ENCODE data around the gene ALDH3B1. TPM values are rescaled to one million over a fixed set of nuclear protein-coding genes. Genes with fewer than 3 reads are reported as not detected.

Gene ALDH3B1
- total and polyA plus RNA-seq, 2 donors (not counting 3 experiments of a cell fraction or from before 2014, with no cell fraction given), result 0.13 to 1.0 TPM

DNA sequence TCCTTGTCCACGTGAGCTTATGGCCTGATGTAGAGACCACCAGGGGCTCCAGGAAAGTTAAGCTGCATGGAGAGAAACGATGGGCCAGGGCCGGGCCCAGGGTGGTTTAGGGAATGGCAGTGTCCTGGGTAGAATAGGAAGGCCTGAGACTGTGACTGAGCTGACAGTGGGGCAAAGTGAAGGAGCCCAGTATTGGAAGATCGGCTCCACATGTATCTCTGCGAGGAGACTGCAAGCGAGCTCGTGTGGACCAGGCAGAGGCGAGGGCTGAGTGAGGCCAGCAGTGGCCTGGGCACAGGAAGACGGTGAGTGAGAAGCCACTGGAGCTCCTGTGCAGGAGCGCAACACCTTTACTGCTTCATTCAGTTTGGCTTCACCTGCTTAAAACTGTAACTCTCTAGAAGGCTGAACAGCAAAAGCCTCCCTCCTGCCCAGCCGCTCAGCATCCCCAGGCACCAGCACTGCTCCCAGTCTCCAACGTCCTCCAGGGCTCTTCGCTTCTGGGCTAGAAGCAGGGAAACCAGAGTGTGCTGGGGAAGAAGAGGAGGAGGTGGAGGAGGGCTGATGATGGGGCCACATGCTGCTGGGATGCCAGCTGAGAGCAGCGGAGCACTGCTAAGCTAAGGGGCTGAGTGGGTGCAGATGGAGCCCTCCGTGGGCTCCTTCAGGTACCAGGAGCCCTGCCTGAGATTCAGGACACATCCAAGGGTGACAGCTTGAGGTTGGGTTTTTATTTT is 42.2 kb downstream of the ALDH3B1 start:
- H3K36me3 ChIP-seq (ENCODE audit: control insufficient read depth in 2 of 2, extremely low read depth in 1 of 2, insufficient read depth in 2 of 2, low read length in 2 of 2), result peaks cover 4 to 39% of the 10 kb centered on the region in 2 experiments
- H3K9me1 ChIP-seq (replicated peaks; ENCODE audit: control insufficient read depth, extremely low read depth, insufficient read depth, low read length), result no peaks in the 10 kb centered on the region
- DNase-seq (ENCODE audit: low read depth, low spot score) (no peak), FAIRE-seq (no peak)
- no peak overlapping the region for H2AFZ ChIP-seq (ENCODE audit: low read depth, low read length)
- H3K4me3 ChIP-seq (replicated peaks in 1 of 3; ENCODE audit: insufficient read depth in 1 of 3, low read depth in 1 of 3, low read length in 3 of 3), result no peak overlapping the region
- ChIA-PET CTCF (interaction anchor here (0.8 to 1.2 kb wide), 2 partner anchors 12 to 157 kb away, joined by 3 to 4 read pairs; no protein-coding TSS in a partner anchor), POLR2A (no interaction called here)
- dilution Hi-C loops (cut with MboI; ENCODE audit: extremely low pct_ligation_motif_present, low sequenced_read_pairs) (no loop called here), intact Hi-C loops (cut with micrococcal nuclease) (no loop called here)
- no peaks in the 10 kb centered on the region for H3K4me1 ChIP-seq (ENCODE audit: control insufficient read depth, extremely low read depth, insufficient read depth, low read length)
- TF ChIP-seq JUN (IDR thresholded peaks at IDR 0.05; ENCODE audit: borderline replicate concordance, insufficient read depth, insufficient read length, low read depth) (no peak), POLR2AphosphoS5 (IDR thresholded peaks at IDR 0.05; ENCODE audit: insufficient read depth, low read depth, low read length) (no peak), MYC (IDR thresholded peaks at IDR 0.05; ENCODE audit: low read depth, low read length) (no peak), POLR2A (IDR thresholded peaks at IDR 0.05; ENCODE audit: low read depth, low read length) (no peak), FOS (IDR thresholded peaks at IDR 0.05; ENCODE audit: borderline replicate concordance, insufficient read depth, low read length) (no peak), EZH2 (IDR thresholded peaks at IDR 0.05; ENCODE audit: borderline replicate concordance, low read depth, low read length, severe bottlenecking) (no peak), GATA2 (IDR thresholded peaks at IDR 0.05; ENCODE audit: insufficient read depth, insufficient read length, low read depth, low read length) (no peak)
- TF ChIP-seq, protein P1, sequence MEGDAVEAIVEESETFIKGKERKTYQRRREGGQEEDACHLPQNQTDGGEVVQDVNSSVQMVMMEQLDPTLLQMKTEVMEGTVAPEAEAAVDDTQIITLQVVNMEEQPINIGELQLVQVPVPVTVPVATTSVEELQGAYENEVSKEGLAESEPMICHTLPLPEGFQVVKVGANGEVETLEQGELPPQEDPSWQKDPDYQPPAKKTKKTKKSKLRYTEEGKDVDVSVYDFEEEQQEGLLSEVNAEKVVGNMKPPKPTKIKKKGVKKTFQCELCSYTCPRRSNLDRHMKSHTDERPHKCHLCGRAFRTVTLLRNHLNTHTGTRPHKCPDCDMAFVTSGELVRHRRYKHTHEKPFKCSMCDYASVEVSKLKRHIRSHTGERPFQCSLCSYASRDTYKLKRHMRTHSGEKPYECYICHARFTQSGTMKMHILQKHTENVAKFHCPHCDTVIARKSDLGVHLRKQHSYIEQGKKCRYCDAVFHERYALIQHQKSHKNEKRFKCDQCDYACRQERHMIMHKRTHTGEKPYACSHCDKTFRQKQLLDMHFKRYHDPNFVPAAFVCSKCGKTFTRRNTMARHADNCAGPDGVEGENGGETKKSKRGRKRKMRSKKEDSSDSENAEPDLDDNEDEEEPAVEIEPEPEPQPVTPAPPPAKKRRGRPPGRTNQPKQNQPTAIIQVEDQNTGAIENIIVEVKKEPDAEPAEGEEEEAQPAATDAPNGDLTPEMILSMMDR (IDR thresholded peaks at IDR 0.05; ENCODE audit: extremely low read depth in 1 of 2, insufficient read depth in 1 of 2, low read depth in 1 of 2, low read length in 2 of 2), result no peak
- TF ChIP-seq, protein P2, sequence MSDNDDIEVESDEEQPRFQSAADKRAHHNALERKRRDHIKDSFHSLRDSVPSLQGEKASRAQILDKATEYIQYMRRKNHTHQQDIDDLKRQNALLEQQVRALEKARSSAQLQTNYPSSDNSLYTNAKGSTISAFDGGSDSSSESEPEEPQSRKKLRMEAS (IDR thresholded peaks at IDR 0.05; ENCODE audit: insufficient read depth, insufficient read length), result no peak
- no TSS peak for BruUV-seq (replicated peaks)
- H3K79me2 ChIP-seq (ENCODE audit: control insufficient read depth, insufficient read depth, low read length), result no peaks in the 10 kb centered on the region
- H3K9me3 ChIP-seq (replicated peaks; ENCODE audit: control insufficient read depth, insufficient read depth, low read length), result no peaks in the 10 kb centered on the region
- no peak overlapping the region for H3K4me2 ChIP-seq (ENCODE audit: insufficient read depth, low read length)
- H4K20me1 ChIP-seq (replicated peaks; ENCODE audit: control insufficient read depth, extremely low read depth, insufficient read depth, low read length), result no peaks in the 10 kb centered on the region
- no peak overlapping the region for H3K9ac ChIP-seq (replicated peaks; ENCODE audit: extremely low read depth, insufficient read depth, low read length)
- no peak overlapping the region for H3K27ac ChIP-seq (ENCODE audit: insufficient read depth, low read depth, low read length)
- H3K27me3 ChIP-seq (ENCODE audit: control insufficient read depth in 2 of 2, insufficient read depth in 2 of 2, low read length in 2 of 2), result no peaks in the 10 kb centered on the region

All from endothelial cell of umbilical vein (primary cell).